Endothelial cell of umbilical vein (primary cell): Measurements from ENCODE around the gene CNTF.

Experiments
- EZH2 ChIP-seq: IDR thresholded peaks from 2 replicates; pipeline ENCODE4 v1.6.1; 2012; ENCODE audit warnings: borderline replicate concordance, low read depth, mild to moderate bottlenecking, moderate library complexity, low read length, inconsistent platforms; ENCODE audit not compliant: severe bottlenecking
- FOS ChIP-seq: IDR thresholded peaks from 2 replicates; pipeline ENCODE4 v1.6.1; 2011; ENCODE audit warnings: mild to moderate bottlenecking, low read length, moderate library complexity, borderline replicate concordance; ENCODE audit not compliant: insufficient read depth
- JUN ChIP-seq: IDR thresholded peaks from 2 replicates; pipeline ENCODE4 v1.6.1; 2011; ENCODE audit warnings: borderline replicate concordance, low read depth; ENCODE audit not compliant: insufficient read length, insufficient read depth
- MYC ChIP-seq: IDR thresholded peaks from one replicate; pipeline ENCODE4 v1.6.1; 2011; ENCODE audit warnings: mild to moderate bottlenecking, low read depth, low read length
- POLR2A ChIP-seq: IDR thresholded peaks from 2 replicates; pipeline ENCODE4 v1.6.1; 2012; ENCODE audit warnings: low read depth, mild to moderate bottlenecking, control low read depth, low read length
- POLR2AphosphoS5 ChIP-seq: IDR thresholded peaks from 2 replicates; pipeline ENCODE4 v1.6.1; 2012; ENCODE audit warnings: low read depth, mild to moderate bottlenecking, control low read depth, low read length, moderate library complexity; ENCODE audit not compliant: insufficient read depth
- TF ChIP-seq, protein P1 (sequence below), 2 donors: IDR thresholded peaks; 1 replicate in 1 of 2; 2 replicates in 1 of 2; pipeline ENCODE4 v1.5.1; 2011; ENCODE audit warnings: low read length in 2 of 2, mild to moderate bottlenecking in 2 of 2, moderate library complexity in 2 of 2, control low read depth in 1 of 2, inconsistent platforms in 1 of 2, low read depth in 1 of 2; ENCODE audit not compliant: insufficient read depth in 1 of 2; ENCODE audit errors: extremely low read depth in 1 of 2

DNA sequence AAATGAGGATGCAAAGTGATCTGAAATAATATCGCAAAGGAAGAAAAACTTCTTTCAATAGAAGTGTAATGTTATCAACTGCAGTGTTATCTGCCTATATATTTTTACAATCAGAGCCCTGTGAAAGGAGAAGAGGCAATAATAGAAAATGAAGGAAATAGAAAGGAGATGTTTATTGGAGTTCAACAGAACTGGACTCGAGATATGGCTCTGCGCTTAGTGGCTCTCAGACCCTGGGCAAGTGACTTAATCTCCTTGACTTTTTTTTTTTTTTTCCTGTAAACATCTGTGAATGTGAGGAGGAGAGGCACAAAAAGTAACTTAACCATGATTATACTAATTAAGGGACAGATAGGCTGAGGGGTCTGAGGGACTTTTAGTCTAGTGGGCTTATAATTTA, 18.9 kb downstream of the CNTF start:
- TF ChIP-seq, protein P1, sequence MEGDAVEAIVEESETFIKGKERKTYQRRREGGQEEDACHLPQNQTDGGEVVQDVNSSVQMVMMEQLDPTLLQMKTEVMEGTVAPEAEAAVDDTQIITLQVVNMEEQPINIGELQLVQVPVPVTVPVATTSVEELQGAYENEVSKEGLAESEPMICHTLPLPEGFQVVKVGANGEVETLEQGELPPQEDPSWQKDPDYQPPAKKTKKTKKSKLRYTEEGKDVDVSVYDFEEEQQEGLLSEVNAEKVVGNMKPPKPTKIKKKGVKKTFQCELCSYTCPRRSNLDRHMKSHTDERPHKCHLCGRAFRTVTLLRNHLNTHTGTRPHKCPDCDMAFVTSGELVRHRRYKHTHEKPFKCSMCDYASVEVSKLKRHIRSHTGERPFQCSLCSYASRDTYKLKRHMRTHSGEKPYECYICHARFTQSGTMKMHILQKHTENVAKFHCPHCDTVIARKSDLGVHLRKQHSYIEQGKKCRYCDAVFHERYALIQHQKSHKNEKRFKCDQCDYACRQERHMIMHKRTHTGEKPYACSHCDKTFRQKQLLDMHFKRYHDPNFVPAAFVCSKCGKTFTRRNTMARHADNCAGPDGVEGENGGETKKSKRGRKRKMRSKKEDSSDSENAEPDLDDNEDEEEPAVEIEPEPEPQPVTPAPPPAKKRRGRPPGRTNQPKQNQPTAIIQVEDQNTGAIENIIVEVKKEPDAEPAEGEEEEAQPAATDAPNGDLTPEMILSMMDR (IDR thresholded peaks at IDR 0.05; ENCODE audit: extremely low read depth in 1 of 2, insufficient read depth in 1 of 2, low read depth in 1 of 2, low read length in 2 of 2) = no peak
- TF ChIP-seq POLR2A (no peak), MYC (no peak), EZH2 (no peak), POLR2AphosphoS5 (no peak), JUN (no peak), FOS (no peak)
